ENCODE measurements around the gene C6orf120. TPM values are rescaled to one million over a fixed set of nuclear protein-coding genes. Genes with fewer than 3 reads are reported as not detected.

C6orf120 gene
- 23.1 TPM for total RNA-seq

DNA sequence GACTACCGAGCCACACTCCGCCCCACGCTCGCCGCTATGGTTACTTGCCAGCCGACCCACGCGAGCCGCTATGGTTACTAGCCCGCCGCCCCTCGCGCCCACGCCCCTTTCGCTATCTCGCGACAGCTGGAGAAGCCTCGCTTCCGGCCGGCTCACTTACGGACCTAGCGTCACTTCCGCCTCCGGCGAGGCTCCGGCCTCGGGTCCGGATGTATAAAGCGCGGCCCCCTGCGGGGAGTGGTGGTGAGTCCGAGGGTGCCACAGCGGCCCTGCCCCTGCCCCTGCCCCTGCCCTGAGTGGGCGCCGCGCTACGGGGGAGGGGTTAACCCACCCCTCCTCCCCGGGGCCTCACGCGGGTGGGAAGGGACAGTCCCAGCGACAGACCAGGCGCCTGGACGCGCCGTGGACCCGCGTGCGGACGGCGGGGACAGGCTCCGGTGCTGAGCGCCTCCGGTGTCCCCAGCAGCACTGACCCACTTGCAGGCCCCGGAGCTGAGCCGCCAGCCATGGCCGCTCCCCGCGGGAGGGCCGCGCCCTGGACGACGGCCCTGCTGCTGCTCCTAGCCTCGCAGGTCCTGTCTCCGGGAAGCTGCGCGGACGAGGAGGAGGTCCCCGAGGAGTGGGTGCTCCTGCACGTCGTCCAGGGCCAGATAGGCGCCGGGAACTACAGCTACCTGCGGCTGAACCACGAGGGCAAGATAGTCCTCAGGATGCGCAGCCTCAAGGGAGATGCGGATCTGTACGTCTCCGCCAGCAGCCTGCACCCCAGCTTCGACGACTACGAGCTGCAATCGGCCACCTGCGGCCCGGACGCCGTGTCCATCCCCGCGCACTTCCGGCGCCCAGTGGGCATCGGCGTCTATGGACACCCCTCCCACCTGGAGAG, at the start of gene C6orf120, which contains the start of gene WDR27:
Gene C6orf120 (plus strand): TSS at position 173 of the 886 bp plus-strand sequence. CDS start 334 bp downstream, at position 507.
Gene WDR27 (minus strand): TSS at position 76 of the 886 bp plus-strand sequence. CDS start 13,024 bp downstream, outside the sequence.

DNA sequence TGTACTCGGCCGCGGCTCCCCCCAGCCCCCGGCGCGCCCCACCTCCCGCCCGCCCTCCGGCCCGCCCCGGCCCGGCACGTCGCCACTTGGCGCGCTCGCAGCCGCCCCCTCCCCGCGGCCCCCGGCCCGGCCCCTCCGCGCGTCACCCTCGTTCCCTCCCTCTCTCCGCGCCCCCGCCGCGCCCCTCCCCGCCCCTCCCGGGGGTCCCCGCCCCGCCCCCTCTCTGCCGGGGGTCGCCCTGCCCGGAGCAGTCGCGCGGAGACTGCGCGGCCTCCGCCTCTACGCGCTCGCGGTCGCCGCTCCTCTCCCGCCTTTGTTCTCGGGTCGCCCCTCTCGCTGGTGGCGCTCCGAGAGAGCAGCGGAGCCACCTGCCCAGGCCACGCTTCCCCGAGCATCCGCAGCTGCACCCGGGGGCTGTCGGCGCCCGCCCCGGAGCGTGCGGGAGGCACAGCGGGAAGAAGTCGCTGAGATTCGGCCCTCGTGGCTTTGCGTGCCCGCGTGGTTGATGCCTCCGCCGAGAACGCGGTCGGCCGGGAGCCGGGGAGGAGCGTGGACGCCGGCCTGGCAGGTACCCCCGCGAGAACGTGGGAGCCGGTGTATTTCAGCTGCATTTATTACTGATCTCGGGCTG, 22.7 kb downstream of the C6orf120 start, which contains the start of gene PHF10:
Gene PHF10 (minus strand): TSS at position 7 of the 631 bp plus-strand sequence. CDS start 569 bp downstream, outside the sequence.

DNA sequence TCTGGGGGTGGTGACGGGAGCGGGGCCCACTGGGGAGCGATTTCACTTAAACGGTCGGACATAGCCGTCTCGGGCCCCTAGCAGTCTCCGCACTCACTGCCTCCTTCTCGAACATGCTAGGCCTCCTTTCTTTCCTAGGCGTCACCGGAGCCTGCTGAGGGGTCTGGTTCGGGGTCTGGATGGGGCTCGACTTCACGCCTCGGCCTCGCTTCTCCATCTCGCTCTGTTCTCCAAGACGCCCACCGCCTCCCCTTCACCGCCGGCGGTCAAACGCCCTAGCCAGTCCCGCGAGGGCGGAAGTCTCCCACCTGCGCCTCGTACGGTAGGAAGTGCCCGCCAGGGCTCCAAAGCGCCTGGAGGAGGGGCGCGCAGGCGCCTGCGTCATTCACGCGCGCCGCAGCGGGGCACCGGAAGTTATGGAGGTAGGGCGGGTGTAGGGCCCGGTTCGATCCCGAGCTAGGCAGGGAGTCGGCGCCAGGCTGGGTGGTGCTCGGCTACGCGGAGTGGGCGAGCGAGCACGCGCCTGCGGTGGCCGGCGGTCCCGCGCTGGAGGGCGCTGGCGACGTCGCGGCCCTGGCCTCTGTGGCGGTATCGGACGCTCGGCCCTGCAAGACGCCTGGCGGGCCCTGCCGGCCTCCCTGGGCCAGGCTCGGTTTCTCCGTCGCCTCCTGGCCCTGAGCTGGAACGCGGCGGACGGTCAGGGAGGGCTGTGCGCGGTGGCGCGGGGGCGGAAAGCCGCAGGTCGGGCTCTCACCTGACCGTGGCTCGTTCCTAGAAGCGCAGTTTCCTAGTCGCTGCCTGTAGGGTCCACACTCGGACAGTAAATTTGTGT, 49.5 kb downstream of the C6orf120 start, which contains the start of the genes DYNLT2 and ERMARD:
Gene DYNLT2 (minus strand): TSS at position 331 of the 832 bp plus-strand sequence. CDS start 114 bp downstream, at position 217.
Gene ERMARD (plus strand): TSS at position 381 of the 832 bp plus-strand sequence. CDS start 36 bp downstream, at position 417.

Other genes with a start within 250 kb of the C6orf120 start
- 39.0 TPM for gene WDR27, start 97 bp upstream of the C6orf120 start, total RNA-seq
- 32.3 TPM for gene PHF10, start 22.4 kb downstream of the C6orf120 start, total RNA-seq
- 2.5 TPM for gene DYNLT2, start 49.4 kb downstream of the C6orf120 start, total RNA-seq
- gene ERMARD, start 49.5 kb downstream of the C6orf120 start, total RNA-seq, result 27.5 TPM